H1 (cell line): ENCODE results near the gene IPO13. TPM values are rescaled to one million over a fixed set of nuclear protein-coding genes. Genes with fewer than 3 reads are reported as not detected.
A peak's percentile ranks its signal among the peaks of the same experiment; 100 is the strongest.

ENCODE experiments used
- CTCF ChIA-PET: fragments of 300-600 bp; sonication (Branson Sonifier 250); formaldehyde crosslinking; loops from one replicate; lab custom pipeline; 2021; ENCODE audit not compliant: partially characterized antibody; lab: Charles Lee
- POLR2A ChIA-PET: fragments of 300-600 bp; sonication (Branson Sonifier 250); formaldehyde crosslinking; loops from one replicate; lab custom pipeline; 2021; ENCODE audit warnings: inconsistent platforms; ENCODE audit not compliant: partially characterized antibody; lab: Charles Lee
- DNase-seq, 2 experiments: peaks; one replicate each; pipeline versions ENCODE4 v3.0.0 to v3.0.0-alpha.2; 2010 to 2022; ENCODE audit warnings: low spot score in 2 of 2, low read depth in 1 of 2, mixed read lengths in 1 of 2
- FAIRE-seq: peaks from 2 replicates; lab custom pipeline; 2011; peaks lifted over from hg19 to GRCh38; lab: Jason Lieb, UNC
- H2AFZ ChIP-seq: 2 replicates; pipeline ENCODE4 v1.8.1; 2012; ENCODE audit warnings: low read length, inconsistent platforms
- H2AK5ac ChIP-seq: 2 replicates; pipeline ENCODE4 v1.6.1; 2013; ENCODE audit warnings: low read depth, low read length
- H2BK120ac ChIP-seq: replicated peaks from 2 replicates; pipeline ENCODE3; 2013; ENCODE audit warnings: low read depth, low read length, inconsistent platforms
- H2BK12ac ChIP-seq: 2 replicates; pipeline ENCODE4 v1.6.1; 2013; ENCODE audit warnings: low read depth, low read length
- H2BK15ac ChIP-seq: 2 replicates; pipeline ENCODE4 v1.6.1; 2013; ENCODE audit warnings: low read length
- H2BK20ac ChIP-seq: 2 replicates; pipeline ENCODE4 v1.6.1; 2013; ENCODE audit warnings: low read length
- H2BK5ac ChIP-seq: 2 replicates; pipeline ENCODE4 v1.6.1; 2013; ENCODE audit warnings: low read depth, low read length
- H3K14ac ChIP-seq: 2 replicates; pipeline ENCODE4 v1.6.1; 2013; ENCODE audit warnings: inconsistent platforms; ENCODE audit not compliant: insufficient read length
- H3K18ac ChIP-seq: 2 replicates; pipeline ENCODE4 v1.6.1; 2013; ENCODE audit warnings: low read length; ENCODE audit errors: extremely low read depth
- H3K23ac ChIP-seq: 2 replicates; pipeline ENCODE4 v1.6.1; 2013; ENCODE audit warnings: inconsistent platforms; ENCODE audit not compliant: insufficient read length
- H3K23me2 ChIP-seq: 2 replicates; pipeline ENCODE4 v1.6.1; 2013; ENCODE audit warnings: low read depth, low read length
- H3K27ac ChIP-seq: 2 replicates; pipeline ENCODE4 v1.6.1; 2011; ENCODE audit warnings: low read depth, low read length, inconsistent platforms
- H3K27me3 ChIP-seq, 4 experiments: replicated peaks in 1 of 4; 1 replicate in 1 of 4; 2 replicates in 3 of 4; pipeline versions ENCODE4 v1.6.1 to v1.8.1; 2011 to 2013; ENCODE audit warnings: low read length in 3 of 4, mild to moderate bottlenecking in 3 of 4, inconsistent platforms in 2 of 4, mixed read lengths in 2 of 4, moderate library complexity in 1 of 4; ENCODE audit not compliant: control insufficient read depth in 3 of 4, insufficient read depth in 3 of 4; ENCODE audit errors: extremely low read depth in 1 of 4
- H3K36me3 ChIP-seq, 4 experiments: 2 replicates each; pipeline versions ENCODE4 v1.6.1 to v1.8.1; 2011 to 2013; ENCODE audit warnings: mild to moderate bottlenecking in 4 of 4, low read length in 3 of 4, moderate library complexity in 2 of 4, control low read depth in 1 of 4, inconsistent platforms in 1 of 4; ENCODE audit not compliant: insufficient read depth in 4 of 4, control insufficient read depth in 2 of 4
- H3K4ac ChIP-seq: replicated peaks from 2 replicates; pipeline ENCODE3; 2013; ENCODE audit warnings: low read length, low read depth, mixed read lengths, inconsistent platforms; ENCODE audit not compliant: insufficient read length
- H3K4me1 ChIP-seq, 4 experiments: replicated peaks in 1 of 4; 1 replicate in 1 of 4; 2 replicates in 3 of 4; pipeline versions ENCODE4 v1.6.1 to v1.8.1; 2011 to 2013; ENCODE audit warnings: low read length in 3 of 4, inconsistent platforms in 2 of 4, mixed read lengths in 1 of 4; ENCODE audit not compliant: insufficient read depth in 4 of 4, control insufficient read depth in 3 of 4
- H3K4me2 ChIP-seq, 2 experiments: 2 replicates each; pipeline versions ENCODE4 v1.6.1 to v1.8.1; 2011 to 2013; ENCODE audit warnings: low read depth in 2 of 2, low read length in 2 of 2, control low read depth in 1 of 2, inconsistent platforms in 1 of 2, mild to moderate bottlenecking in 1 of 2; ENCODE audit not compliant: insufficient read depth in 1 of 2
- H3K4me3 ChIP-seq, 4 experiments: fragments of 200-600, 300-600 bp in 1 of 4; sonication (generic), shearing (Covaris generic), sonication (Bioruptor Twin) in 1 of 4; 2 replicates each; pipeline versions ENCODE4 v1.5.1 to v1.8.1; 2011 to 2016; ENCODE audit warnings: low read length in 4 of 4, low read depth in 3 of 4, control low read depth in 2 of 4, inconsistent platforms in 2 of 4, mild to moderate bottlenecking in 2 of 4, mixed read lengths in 1 of 4, moderate library complexity in 1 of 4; ENCODE audit not compliant: insufficient read depth in 2 of 4; ENCODE audit errors: extremely low read depth in 1 of 4
- H3K56ac ChIP-seq: replicated peaks from 2 replicates; pipeline ENCODE3; 2013; ENCODE audit warnings: low read depth, mild to moderate bottlenecking, mixed read lengths, low read length, inconsistent platforms; ENCODE audit not compliant: insufficient read length
- H3K79me1 ChIP-seq: 2 replicates; pipeline ENCODE4 v1.6.1; 2013; ENCODE audit warnings: low read depth, low read length, control low read depth
- H3K79me2 ChIP-seq, 2 experiments: 2 replicates each; pipeline versions ENCODE4 v1.6.1 to v1.8.1; 2012 to 2013; ENCODE audit warnings: low read length in 2 of 2, mild to moderate bottlenecking in 2 of 2, inconsistent platforms in 1 of 2; ENCODE audit not compliant: insufficient read depth in 2 of 2, control insufficient read depth in 1 of 2
- H3K9ac ChIP-seq, 4 experiments: replicated peaks in 1 of 4; 1 replicate in 1 of 4; 2 replicates in 3 of 4; pipeline versions ENCODE4 v1.6.1 to v1.8.1; 2011 to 2013; ENCODE audit warnings: low read depth in 3 of 4, low read length in 3 of 4, control low read depth in 2 of 4, mild to moderate bottlenecking in 2 of 4, moderate library complexity in 2 of 4, inconsistent platforms in 1 of 4; ENCODE audit errors: extremely low read depth in 1 of 4
- H3K9me3 ChIP-seq, 2 experiments: 2 replicates each; pipeline versions ENCODE4 v1.6.1 to v1.8.1; 2012 to 2013; ENCODE audit warnings: mild to moderate bottlenecking in 2 of 2, moderate library complexity in 2 of 2, control low read depth in 1 of 2, inconsistent platforms in 1 of 2, low read depth in 1 of 2, low read length in 1 of 2, mixed read lengths in 1 of 2; ENCODE audit not compliant: insufficient read depth in 2 of 2
- H4K20me1 ChIP-seq, 2 experiments: replicated peaks in 1 of 2; 2 replicates each; pipeline versions ENCODE3 to v1.8.1; 2011 to 2013; ENCODE audit warnings: inconsistent platforms in 2 of 2, low read length in 2 of 2, mild to moderate bottlenecking in 1 of 2; ENCODE audit not compliant: insufficient read depth in 2 of 2, control insufficient read depth in 1 of 2
- H4K5ac ChIP-seq: 2 replicates; pipeline ENCODE4 v1.6.1; 2013; ENCODE audit warnings: low read length, low read depth, mixed read lengths, inconsistent platforms; ENCODE audit not compliant: insufficient read length
- H4K8ac ChIP-seq: 2 replicates; pipeline ENCODE4 v1.8.0; 2013; ENCODE audit warnings: mild to moderate bottlenecking, moderate library complexity, low read length, inconsistent platforms; ENCODE audit not compliant: insufficient read depth; ENCODE audit errors: extremely low read depth
- H4K91ac ChIP-seq: replicated peaks from 2 replicates; pipeline ENCODE3; 2013; ENCODE audit warnings: low read length, mixed read lengths, inconsistent platforms; ENCODE audit not compliant: insufficient read length
- CHD2 ChIP-seq: IDR thresholded peaks from 2 replicates; pipeline ENCODE4 v1.6.1; 2012; ENCODE audit warnings: low read length, improper control_type of control experiment
- CREB1 ChIP-seq: IDR thresholded peaks from 2 replicates; pipeline ENCODE4 v1.6.1; 2012; ENCODE audit warnings: inconsistent platforms
- E2F6 ChIP-seq: IDR thresholded peaks from 2 replicates; pipeline ENCODE4 v1.6.1; 2012; ENCODE audit warnings: inconsistent platforms
- EZH2 ChIP-seq: fragments of 200-600 bp; sonication (generic); IDR thresholded peaks from 2 replicates; pipeline ENCODE4 v1.7.1; 2012; ENCODE audit warnings: low read depth, mild to moderate bottlenecking, moderate library complexity, low read length, inconsistent platforms; ENCODE audit not compliant: severe bottlenecking
- GTF2F1 ChIP-seq: IDR thresholded peaks from 2 replicates; pipeline ENCODE4 v1.6.1; 2012; ENCODE audit warnings: low read depth, low read length, improper control_type of control experiment, borderline replicate concordance
- JUND ChIP-seq: IDR thresholded peaks from 2 replicates; pipeline ENCODE4 v1.6.1; 2011; ENCODE audit warnings: mild to moderate bottlenecking, improper control_type of control experiment, low read length
- KDM4A ChIP-seq: IDR thresholded peaks from one replicate; pipeline ENCODE4 v1.7.1; 2012; ENCODE audit warnings: low read depth, mild to moderate bottlenecking, moderate library complexity, low read length, inconsistent platforms; ENCODE audit not compliant: severe bottlenecking
- KDM5A ChIP-seq: fragments of 200-600 bp; IDR thresholded peaks from 2 replicates; pipeline ENCODE4 v1.7.1; 2012; ENCODE audit warnings: mild to moderate bottlenecking, low read length, inconsistent platforms, mixed read lengths
- MAX ChIP-seq: IDR thresholded peaks from 2 replicates; pipeline ENCODE4 v1.6.1; 2012; ENCODE audit warnings: inconsistent platforms
- PHF8 ChIP-seq: fragments of 200-600 bp; sonication (generic); conservative IDR thresholded peaks from 2 replicates; pipeline ENCODE4 v1.7.1; 2012; ENCODE audit warnings: low read depth, mild to moderate bottlenecking, inconsistent platforms, low read length, moderate library complexity
- SAP30 ChIP-seq: fragments of 300-600 bp; sonication (generic); IDR thresholded peaks from 2 replicates; pipeline ENCODE4 v1.7.1; 2012; ENCODE audit warnings: low read length, moderate library complexity, mild to moderate bottlenecking, inconsistent platforms; ENCODE audit not compliant: insufficient read depth, insufficient replicate concordance
- SIRT6 ChIP-seq: IDR thresholded peaks from one replicate; pipeline ENCODE4 v1.7.1; 2012; ENCODE audit warnings: low read length, inconsistent platforms
- SP1 ChIP-seq: IDR thresholded peaks from 2 replicates; pipeline ENCODE4 v1.6.1; 2011; ENCODE audit warnings: low read depth, low read length
- TBP ChIP-seq: IDR thresholded peaks from 2 replicates; pipeline ENCODE4 v1.6.1; 2011; ENCODE audit warnings: low read depth, low read length, improper control_type of control experiment
- WGBS, 2 experiments: shearing (Covaris generic) in 1 of 2; methylation state at CpG; one replicate each; pipeline versions ENCODE4 v1.1.6 to v1.1.7; 2013 to 2015; ENCODE audit warnings: low lambda C conversion rate in 2 of 2, mixed read lengths in 2 of 2, inconsistent platforms in 1 of 2, low coverage in 1 of 2, missing lambda C conversion rate in 1 of 2; ENCODE audit not compliant: insufficient replicate concordance in 2 of 2, insufficient coverage in 1 of 2, insufficient read length in 1 of 2; ENCODE audit errors: extremely low coverage in 1 of 2, missing lambda C conversion rate in 1 of 2; 5-methylcytosine and 5-hydroxymethylcytosine counted together
- polyA plus RNA-seq, 7 experiments: library from polyadenylated mRNA; depleted of rRNA in 3 of 7; stranded (reverse) in 5 of 7; unstranded in 2 of 7; fragments of >200 nt in 5 of 7; fragments of 200-250 nt in 2 of 7; gene quantifications; 1 replicate in 5 of 7; 2 replicates in 1 of 7; 4 replicates in 1 of 7; pipeline versions ENCODE4 v1.2.1 to v1.2.3, GENCODE V29; 2011 to 2013; ENCODE audit warnings: missing spikeins in 2 of 7, mixed read lengths in 2 of 7
- total RNA-seq: library from RNA; stranded (reverse); fragmentation: NEBNext Ultra II Directional; extraction: Animal tissue kit (Norgen Biotek cat#: 25700); gene quantifications from 2 replicates; pipeline ENCODE4 v1.2.1, GENCODE V29; 2021

Gene IPO13
- total and polyA plus RNA-seq, 2 of the 8 experiments (the other 6 are each of a cell fraction or from before 2014, with no cell fraction given), result 23.0 to 27.0 TPM

DNA sequence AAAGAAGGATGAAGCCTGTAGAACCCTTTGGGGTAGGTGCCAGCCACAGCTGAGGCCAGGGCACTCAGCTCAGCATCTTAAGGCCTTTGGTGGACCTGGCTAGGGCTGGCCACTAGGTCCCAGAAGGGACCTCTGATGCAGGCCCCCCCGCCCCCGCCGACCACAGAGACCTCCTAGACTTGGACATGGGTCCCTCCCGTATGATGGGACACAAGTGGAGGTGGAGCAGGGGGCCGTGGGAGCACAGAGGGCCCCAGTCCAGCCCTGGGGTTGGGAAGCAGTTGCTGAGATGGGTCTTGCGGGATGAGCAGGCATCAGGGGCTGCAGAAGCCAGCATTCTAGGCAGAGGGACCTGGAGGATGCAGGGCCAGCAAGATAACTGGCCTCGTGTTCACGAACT, 35.5 kb downstream of the IPO13 start:
- Histone ChIP-seq H3K23ac (no peak overlapping the region), H3K4me2 (no peak overlapping the region)
- TF ChIP-seq KDM4A, result no peak
- no peak for TF ChIP-seq CREB1
- no peak for TF ChIP-seq CHD2
- no peak for TF ChIP-seq GTF2F1
- no peak for TF ChIP-seq KDM5A
- no peak for TF ChIP-seq SAP30
- no peak for TF ChIP-seq TBP
- no peak for TF ChIP-seq EZH2
- no peak for TF ChIP-seq PHF8
- no peak for TF ChIP-seq JUND
- no peak for TF ChIP-seq SIRT6
- no peak for TF ChIP-seq SP1
- no peak for TF ChIP-seq E2F6
- no peak for TF ChIP-seq MAX

More for the DNA sequence above, 35.5 kb downstream of the IPO13 start:
- Histone ChIP-seq H3K9me3 (no peaks in the 10 kb centered on the region), H2BK5ac (0 out of 2 replicates have a peak overlapping the region, but pooled peaks have one; percentile 35), H2BK12ac (no peak overlapping the region), H3K4me3 (no peak overlapping the region), H3K56ac (no peak overlapping the region), H4K8ac (0 out of 2 replicates have a peak overlapping the region, but pooled peaks have one; percentile 29), H4K91ac (no peak overlapping the region), H3K9ac (no peak overlapping the region), H4K5ac (no peak overlapping the region), H2AK5ac (no peak overlapping the region; the same call in 1 of the 2 replicates), H3K79me2 (peaks cover 0 to 11% of the 10 kb centered on the region in 2 experiments; a peak in 2 of 4 replicates), H2AFZ (no peak overlapping the region), H3K4ac (no peak overlapping the region), H4K20me1 (peaks cover 0 to 27% of the 10 kb centered on the region in 2 experiments), H3K79me1 (peaks cover 20% of the 10 kb centered on the region), H2BK120ac (no peak overlapping the region), H2BK20ac (no peak overlapping the region), H3K14ac (no peak overlapping the region), H3K27ac (no peak overlapping the region), H3K36me3 (peaks cover 2 to 26% (median 10%) of the 10 kb centered on the region in 4 experiments; a peak in 4 of 8 replicates), H3K18ac (no peak overlapping the region), H3K27me3 (no peaks in the 10 kb centered on the region), H3K23me2 (peaks cover 16% of the 10 kb centered on the region), H2BK15ac (no peak overlapping the region), H3K4me1 (peaks cover 4 to 13% (median 11%) of the 10 kb centered on the region in 4 experiments)
- 90% methylated on average over 8 of the region's 8 CpGs; no CpG with 5 or more reads in 1 of the 2 experiments for WGBS, 2 experiments
- DNase-seq (no peak), FAIRE-seq (no peak)
- POLR2A ChIA-PET, result interaction anchor here (0.5 to 1.7 kb wide), 3 partner anchors 9 to 81 kb away, joined by 3 read pairs; partner anchors contain the start of gene CCDC24
- CTCF ChIA-PET, result no interaction called here
